ENCODE measurements around the gene ALK.

The ALK gene

DNA sequence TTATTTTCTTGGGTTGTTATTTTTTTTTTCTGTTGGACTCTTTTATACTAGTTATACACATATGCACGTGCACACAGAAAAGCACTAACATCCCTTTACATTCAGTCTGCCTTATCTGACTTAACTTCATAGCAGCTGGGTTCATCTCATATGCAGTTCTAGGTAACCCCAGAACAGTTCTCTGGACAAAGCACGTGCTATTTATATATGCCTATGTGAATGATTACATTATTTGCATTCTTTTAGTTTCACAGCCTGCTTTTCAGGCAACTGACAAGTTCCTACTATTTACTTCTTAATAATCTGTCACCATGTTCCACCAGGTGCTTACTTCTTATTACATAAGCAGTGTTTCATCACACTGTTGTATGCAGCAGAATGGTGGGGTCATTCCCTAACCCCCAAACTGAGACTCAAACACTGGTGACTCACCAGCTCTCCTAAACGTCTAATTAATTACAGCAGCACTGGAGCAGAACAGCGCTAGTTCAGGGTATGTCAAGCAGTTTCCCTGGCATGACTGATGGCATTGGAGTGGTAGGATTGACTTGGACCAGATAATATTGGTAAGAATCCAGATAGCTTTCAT, 433.3 kb downstream of the ALK start:
- no peak for DNase-seq (ENCODE audit: low read depth)

DNA sequence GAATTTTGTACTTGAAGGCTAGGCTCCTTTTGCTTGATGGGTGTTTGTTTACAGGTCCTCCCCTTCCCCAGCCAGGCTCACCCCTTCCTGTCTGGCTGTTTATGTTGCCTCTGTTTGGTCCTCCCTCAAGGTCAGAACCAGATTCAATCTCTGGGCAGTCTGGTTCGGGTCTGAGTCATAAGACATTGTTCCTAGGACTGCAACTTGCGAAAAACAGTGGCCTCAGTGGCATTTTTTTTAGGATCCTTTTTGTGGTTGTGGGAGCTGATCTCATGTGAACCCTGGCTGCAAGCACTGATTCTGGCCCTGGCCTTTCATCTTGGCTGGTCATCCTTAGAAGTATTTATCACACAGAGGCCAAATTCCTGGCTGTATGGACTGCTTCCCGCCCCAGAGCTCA, 435.8 kb downstream of the ALK start:
- no peak for DNase-seq (ENCODE audit: low read depth)

DNA sequence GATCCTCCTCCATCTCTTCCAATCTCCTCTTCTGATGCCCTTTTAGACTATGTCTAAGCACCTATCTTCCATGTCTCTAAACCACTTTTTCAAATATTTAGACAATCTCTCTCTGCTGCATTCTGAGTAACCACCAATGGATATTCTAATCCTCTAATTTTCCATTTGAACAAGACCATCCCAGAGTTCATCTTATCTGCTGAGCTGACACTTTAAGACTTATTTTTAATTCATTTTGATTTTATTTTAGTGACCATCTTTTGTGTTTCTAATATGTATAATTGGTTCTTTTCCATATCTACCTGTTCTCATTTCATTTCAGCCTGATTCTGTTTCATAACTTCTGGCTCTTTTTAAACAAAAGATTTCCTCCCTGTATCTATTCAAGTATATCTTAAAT, 436.3 kb downstream of the ALK start:
- DNase-seq (ENCODE audit: low read depth): no peak

- DNase-seq (ENCODE audit: low read depth): no peak
Observed at GRCh38 chr2:29482867-29483266, 438.5 kb downstream of the ALK start.

GRCh38 chr2:29482348-29482747, 439.0 kb downstream of the ALK start:
- DNase-seq (ENCODE audit: low read depth): no peak

DNA sequence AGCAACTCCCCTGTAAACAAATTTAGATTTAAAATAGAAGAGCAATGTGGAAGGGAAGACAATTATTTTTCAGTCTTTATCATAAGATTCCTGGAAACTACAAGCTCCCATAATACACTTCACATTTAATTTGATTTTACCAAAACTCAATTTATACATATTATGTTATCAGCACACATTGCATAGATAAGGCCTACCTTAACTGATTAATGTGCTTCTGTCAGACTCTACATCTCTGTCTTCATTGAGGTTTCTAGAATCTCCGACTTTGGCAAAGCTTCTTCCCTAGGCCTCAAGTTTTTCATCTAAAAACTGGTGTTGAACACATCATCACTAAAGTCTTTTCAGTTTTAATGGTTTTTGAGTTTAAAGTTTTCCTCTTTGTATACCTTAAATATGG, 440.1 kb downstream of the ALK start:
- DNase-seq (ENCODE audit: low read depth): no peak

DNA sequence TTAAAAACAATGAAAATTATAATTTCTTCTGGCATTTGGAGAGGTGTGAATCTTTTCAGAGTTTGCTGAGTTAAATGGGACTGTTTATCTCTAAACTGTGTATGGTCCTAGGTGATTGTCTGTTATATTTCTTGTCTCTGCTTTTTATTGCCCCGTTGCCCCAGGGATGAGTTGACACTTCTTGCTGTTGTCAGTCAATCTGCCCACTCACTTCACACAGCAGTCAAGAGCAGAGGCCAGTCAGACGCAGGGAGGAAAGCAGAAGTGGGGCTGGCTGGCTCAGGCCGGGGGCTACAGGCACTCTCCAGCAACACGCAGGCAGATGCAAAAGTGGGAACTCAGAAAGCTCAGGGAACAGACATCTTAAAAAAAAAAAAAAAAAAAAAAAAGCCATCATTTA, 441.0 kb downstream of the ALK start:
- DNase-seq (ENCODE audit: low read depth): no peak

- no peak for DNase-seq (ENCODE audit: low read depth)
Observed at GRCh38 chr2:29479401-29479800, 442.0 kb downstream of the ALK start.

DNA sequence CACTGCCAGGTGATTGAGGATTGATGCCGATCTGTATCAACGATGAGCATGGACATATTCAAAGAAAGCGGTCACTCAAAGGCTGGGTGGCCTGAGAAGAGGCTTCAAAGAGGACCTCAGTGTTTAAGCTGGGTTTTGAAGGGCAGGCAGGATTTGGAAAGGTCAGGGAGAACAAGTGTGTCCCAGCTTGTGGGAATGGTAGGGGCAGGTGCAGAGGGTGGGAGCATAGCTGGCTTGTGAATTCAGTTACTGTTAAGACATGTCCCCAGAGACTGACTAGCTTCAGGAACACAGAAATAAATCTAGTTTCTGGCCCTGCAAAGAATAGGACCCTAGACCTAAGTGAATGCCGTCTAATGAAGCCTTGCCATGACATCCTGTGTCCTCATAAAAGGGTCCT, 442.7 kb downstream of the ALK start:
- no peak for DNase-seq (ENCODE audit: low read depth)

DNA sequence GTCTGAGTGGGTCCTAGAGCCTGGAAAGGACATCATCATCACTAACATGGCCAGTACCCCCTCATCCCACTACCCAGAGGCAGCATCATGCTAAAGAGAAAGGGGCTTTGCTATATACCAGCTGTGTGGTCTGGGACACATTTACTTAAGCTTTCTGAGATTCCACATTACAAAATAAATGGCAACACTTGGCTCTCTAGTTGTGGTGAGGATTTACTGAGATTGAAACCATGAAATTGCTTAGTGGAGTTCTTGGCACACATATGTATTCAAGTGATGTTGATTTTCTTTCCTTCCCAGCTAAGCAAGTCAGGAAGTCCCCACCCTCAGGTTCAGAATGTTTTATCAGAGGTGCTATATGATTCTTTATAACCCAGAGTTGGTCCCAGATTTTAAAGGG, 444.2 kb downstream of the ALK start:
- no peak for DNase-seq (ENCODE audit: low read depth)

DNA sequence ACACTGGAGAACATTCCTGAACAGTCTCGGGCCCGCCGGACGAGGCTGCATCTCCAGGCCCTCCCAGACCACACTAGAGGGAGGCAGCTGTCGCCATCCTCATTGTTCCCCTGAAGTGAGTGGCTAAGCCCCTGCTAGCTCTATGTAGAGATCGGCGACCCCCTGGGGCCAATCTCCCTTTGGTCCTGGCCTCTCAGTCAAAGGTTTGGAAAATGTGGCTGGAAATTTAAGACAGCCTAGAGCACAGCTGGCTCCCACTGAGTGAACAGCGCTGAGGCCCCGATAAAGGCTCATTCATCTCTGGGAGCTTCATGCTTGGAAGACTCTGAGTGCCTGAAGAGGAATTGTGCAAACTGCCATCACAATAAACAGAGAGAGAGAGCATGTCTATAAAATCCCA, 445.9 kb downstream of the ALK start:
- DNase-seq (ENCODE audit: low read depth): no peak

GRCh38 chr2:29469961-29470360, 451.4 kb downstream of the ALK start:
- DNase-seq (ENCODE audit: low read depth): no peak

GRCh38 chr2:29469516-29469915, 451.9 kb downstream of the ALK start:
- DNase-seq (ENCODE audit: low read depth): no peak

- DNase-seq (ENCODE audit: low read depth): no peak
Observed at GRCh38 chr2:29463181-29463900, 458.0 kb downstream of the ALK start.

- DNase-seq (ENCODE audit: low read depth): no peak
Observed at GRCh38 chr2:29462293-29462692, 459.1 kb downstream of the ALK start.

DNA sequence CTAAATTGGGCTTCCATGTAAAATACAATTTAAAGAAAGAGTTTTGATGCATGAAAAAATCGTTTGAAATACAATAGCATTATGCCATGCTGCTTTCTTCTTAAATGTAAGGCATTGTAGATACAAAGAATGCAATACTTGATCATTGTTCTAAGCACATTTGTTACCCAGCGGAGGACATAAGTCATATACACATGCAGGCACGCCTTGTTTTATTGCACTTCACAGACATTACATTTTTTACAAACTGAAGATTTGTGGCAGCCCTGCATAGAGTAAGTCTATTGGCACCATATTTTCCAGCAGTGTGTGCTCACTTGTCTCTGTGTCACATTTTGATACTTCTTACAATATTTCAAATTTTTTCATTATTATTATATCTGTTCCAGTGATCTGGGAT, 461.2 kb downstream of the ALK start:
- DNase-seq (ENCODE audit: low read depth): no peak

GRCh38 chr2:29459445-29460179, 461.8 kb downstream of the ALK start:
- DNase-seq (ENCODE audit: low read depth): no peak

GRCh38 chr2:29456429-29456828, 465.0 kb downstream of the ALK start:
- DNase-seq (ENCODE audit: low read depth): no peak

DNA sequence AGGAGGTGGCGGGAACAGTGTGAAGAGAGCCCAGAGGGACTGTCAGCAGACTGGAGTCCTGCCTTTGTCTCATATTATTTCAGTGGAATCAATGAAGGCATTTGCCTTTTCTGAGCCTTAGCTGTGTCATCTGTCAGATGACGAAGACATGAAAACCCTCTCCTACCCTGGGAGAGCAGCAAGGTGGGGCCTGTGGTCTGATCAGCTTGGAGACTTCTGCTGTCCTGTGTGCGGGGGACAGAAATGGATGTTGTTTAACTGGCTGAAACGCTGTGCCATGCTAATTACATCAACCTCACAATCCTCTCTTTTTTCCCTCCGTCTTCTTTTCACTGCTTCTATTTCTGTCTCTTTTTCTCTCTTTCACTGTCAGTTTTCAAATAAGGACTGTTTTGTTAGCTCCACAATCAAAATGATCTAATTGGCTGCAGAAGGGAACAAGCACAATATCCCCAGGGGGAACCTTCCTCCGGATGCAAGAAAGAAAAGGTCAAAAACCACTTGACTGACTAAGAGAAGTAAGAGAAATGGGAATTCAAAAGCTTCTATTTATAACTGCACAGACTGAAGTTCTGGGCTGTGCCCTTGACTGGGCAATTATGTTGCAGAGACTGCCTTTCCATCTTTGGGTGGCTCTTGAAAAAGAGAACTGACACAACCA, 466.1 kb downstream of the ALK start:
- DNase-seq (ENCODE audit: low read depth): no peak

- DNase-seq (ENCODE audit: low read depth): no peak
Observed at GRCh38 chr2:29452036-29452435, 469.4 kb downstream of the ALK start.

DNA sequence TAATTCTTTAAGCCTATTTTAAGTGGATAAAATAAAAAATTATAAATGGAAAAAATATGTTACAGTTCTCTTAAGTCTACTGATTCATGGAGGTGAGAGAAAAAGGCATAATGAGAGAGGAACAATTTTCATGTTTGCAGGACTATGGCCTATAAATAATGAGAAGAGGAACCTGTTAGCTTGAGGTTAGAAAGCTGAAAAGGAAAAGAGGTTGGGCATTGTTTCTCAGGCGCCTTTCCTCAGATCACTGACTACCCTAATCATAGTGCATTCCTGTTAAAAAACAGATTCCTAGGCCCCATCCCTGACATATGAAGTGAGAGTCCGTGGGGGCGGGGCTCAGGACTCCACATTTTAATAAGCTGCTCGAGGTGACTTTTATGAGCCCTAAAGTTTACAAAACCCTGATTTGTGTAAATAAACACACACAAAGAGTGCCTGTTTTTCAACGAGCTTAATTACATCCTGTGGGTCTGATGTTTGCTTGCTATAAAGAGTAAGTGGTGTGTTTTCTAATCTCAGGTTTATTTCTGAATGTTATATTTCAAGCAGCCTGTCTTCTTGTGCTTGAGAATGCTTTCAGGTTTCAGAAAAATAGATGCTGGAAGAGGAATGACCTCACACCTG, 470.7 kb downstream of the ALK start:
- no peak for DNase-seq (ENCODE audit: low read depth)

DNA sequence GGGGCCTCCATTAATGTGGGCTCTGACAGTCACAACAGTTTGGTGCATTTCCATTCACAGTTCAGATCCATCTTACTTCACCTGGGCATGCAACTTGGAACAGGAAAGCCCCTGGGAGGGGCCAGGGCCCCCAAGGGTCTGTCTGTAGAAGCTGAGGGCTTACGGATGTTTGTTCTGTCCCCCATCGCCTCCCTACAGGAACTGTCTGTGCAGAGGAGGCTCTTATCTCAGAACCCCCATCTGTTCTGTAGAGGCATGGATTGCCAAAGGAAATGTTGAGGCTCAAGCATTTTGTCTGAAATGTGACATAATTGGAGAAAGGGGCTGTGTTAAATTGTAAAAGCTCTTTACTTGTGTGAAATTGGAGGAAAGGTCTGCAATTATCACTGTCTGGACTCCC, 471.9 kb downstream of the ALK start:
- DNase-seq (ENCODE audit: low read depth): no peak
